ENCODE results near the gene PDE3A.
"Not testable (repeated sequence)": the region's sequence is repeated elsewhere in the genome, so short reads cannot be mapped to it uniquely, and the experiment has no call there.

PDE3A gene

DNA sequence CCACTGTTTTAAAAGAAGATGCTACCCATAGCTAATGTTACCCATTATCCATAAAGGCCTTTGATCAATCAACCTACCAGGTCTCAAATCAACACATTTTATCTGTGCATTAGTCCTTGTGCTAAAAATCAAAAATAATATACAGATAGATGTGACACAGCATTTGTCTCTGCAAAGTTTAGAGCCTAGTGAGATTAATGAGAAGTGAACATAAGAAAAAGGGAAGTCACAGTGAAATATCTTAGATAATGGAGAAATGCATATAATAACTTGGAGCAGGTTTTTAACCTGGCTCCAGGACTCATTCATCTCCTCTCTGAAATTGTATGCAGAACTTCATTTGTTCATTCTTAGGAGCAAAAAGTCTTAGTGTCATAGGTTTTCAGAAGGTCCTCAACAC is 7.2 kb downstream of the PDE3A start:
- H3K27me3 ChIP-seq (replicated peaks; ENCODE audit: control insufficient read depth, insufficient read depth, low read length), result no peaks in the 10 kb centered on the region

DNA sequence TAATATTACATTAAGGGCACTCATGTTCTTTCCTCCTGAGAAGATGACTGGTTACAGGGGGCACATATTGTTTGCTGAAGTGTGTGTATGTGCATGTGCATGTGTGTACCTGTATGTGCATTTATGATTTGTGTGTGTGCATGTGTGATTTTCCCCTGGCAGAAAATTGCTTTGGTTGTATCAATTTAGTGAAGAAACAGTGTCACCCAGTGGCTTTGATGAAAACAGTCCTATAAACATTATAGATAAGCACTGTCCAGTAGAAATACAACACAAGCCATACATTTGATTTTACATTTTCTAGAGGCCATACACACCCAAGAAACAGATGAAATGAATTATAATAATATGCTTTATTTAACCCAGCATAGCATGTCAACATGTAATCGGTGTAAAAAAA is 8.6 kb downstream of the PDE3A start:
- Histone ChIP-seq H3K27me3 (replicated peaks; ENCODE audit: control insufficient read depth, insufficient read depth, low read length) (no peaks in the 10 kb centered on the region), H3K4me3 (replicated peaks; ENCODE audit: low read depth, low read length) (no peak overlapping the region), H3K36me3 (ENCODE audit: control insufficient read depth, insufficient read depth, low read length) (no peaks in the 10 kb centered on the region)
- TF ChIP-seq, protein P1, sequence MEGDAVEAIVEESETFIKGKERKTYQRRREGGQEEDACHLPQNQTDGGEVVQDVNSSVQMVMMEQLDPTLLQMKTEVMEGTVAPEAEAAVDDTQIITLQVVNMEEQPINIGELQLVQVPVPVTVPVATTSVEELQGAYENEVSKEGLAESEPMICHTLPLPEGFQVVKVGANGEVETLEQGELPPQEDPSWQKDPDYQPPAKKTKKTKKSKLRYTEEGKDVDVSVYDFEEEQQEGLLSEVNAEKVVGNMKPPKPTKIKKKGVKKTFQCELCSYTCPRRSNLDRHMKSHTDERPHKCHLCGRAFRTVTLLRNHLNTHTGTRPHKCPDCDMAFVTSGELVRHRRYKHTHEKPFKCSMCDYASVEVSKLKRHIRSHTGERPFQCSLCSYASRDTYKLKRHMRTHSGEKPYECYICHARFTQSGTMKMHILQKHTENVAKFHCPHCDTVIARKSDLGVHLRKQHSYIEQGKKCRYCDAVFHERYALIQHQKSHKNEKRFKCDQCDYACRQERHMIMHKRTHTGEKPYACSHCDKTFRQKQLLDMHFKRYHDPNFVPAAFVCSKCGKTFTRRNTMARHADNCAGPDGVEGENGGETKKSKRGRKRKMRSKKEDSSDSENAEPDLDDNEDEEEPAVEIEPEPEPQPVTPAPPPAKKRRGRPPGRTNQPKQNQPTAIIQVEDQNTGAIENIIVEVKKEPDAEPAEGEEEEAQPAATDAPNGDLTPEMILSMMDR (IDR thresholded peaks at IDR 0.05; ENCODE audit: insufficient read depth, low read length, poor library complexity, severe bottlenecking), result peak; percentile 23
- DNase-seq (ENCODE audit: extremely low read depth, insufficient read length), result no peak

More for the DNA sequence above, 7.2 kb downstream of the PDE3A start:
- TF ChIP-seq, protein P1 (IDR thresholded peaks at IDR 0.05; ENCODE audit: insufficient read depth, low read length, poor library complexity, severe bottlenecking), result no peak
- no peaks in the 10 kb centered on the region for H3K36me3 ChIP-seq (ENCODE audit: control insufficient read depth, insufficient read depth, low read length)
- DNase-seq (ENCODE audit: extremely low read depth, insufficient read length), result no peak
- H3K4me3 ChIP-seq (replicated peaks; ENCODE audit: low read depth, low read length), result no peak overlapping the region

DNA sequence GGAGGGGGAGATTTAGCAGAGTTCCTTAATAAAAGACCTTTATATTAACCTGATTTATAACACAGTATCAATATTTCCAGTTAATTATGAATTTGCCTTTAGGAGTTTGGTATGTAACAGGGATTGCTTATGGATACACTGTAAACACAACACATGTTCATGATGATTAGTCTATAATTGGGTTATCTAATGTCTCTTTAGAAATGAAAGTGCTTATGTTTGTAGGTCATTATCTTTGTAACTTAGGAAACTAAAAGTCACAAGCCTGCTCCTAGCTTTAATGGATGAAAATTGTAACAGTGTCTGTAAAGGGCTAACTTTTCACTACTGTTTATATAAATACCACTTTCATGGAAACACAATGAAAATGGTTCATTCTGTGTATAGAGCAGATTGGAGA is 9.4 kb downstream of the PDE3A start:
- Histone ChIP-seq H3K4me3 (replicated peaks; ENCODE audit: low read depth, low read length) (no peak overlapping the region), H3K36me3 (ENCODE audit: control insufficient read depth, insufficient read depth, low read length) (no peaks in the 10 kb centered on the region), H3K27me3 (replicated peaks; ENCODE audit: control insufficient read depth, insufficient read depth, low read length) (no peaks in the 10 kb centered on the region)
- DNase-seq (ENCODE audit: extremely low read depth, insufficient read length), result no peak
- TF ChIP-seq, protein P1 (IDR thresholded peaks at IDR 0.05; ENCODE audit: insufficient read depth, low read length, poor library complexity, severe bottlenecking), result no peak

DNA sequence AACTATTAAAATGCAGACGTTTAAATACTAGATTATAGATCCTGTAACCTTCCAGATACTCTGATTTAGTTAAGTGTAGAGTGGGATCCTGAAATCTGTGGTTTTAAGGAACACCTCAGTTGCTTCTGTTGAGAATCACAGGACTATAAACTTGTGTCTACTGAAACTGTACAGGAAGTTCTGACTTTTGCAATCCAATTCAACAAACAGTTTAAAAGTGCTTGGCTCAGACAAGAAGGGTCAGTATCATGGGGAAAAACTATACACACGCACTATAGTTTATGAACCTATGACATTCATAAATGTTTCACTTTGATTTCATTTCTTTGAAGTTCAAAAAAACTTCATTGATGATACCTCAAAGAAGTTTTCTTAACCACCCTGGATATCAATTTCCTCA is 13.8 kb downstream of the PDE3A start:
- no peak for DNase-seq (ENCODE audit: extremely low read depth, insufficient read length)
- H3K4me3 ChIP-seq (replicated peaks; ENCODE audit: low read depth, low read length), result no peak overlapping the region
- TF ChIP-seq, protein P1 (IDR thresholded peaks at IDR 0.05; ENCODE audit: insufficient read depth, low read length, poor library complexity, severe bottlenecking), result no peak
- H3K27me3 ChIP-seq (replicated peaks; ENCODE audit: control insufficient read depth, insufficient read depth, low read length), result no peaks in the 10 kb centered on the region
- no peaks in the 10 kb centered on the region for H3K36me3 ChIP-seq (ENCODE audit: control insufficient read depth, insufficient read depth, low read length)

DNA sequence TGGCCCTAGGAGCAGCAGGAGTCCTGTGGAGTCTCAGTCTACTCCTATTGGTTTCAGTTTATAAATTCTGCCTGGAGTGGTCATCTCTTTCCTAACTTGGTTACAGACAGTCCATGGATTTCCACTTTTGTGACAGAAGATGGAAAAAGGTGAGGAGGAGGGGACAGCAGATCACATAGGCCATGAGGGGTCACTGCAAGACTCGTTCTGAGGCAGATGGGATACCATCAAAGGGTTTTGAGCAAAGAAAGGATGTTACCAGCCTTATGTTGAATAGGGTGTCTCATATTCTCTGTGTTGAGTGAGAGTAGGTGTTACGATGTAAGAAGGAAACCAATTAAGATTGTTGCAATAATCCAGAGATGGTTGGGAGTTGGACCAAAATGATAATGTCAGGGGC is 15.3 kb downstream of the PDE3A start:
- no peak for DNase-seq (ENCODE audit: extremely low read depth, insufficient read length)
- H3K4me3 ChIP-seq (replicated peaks; ENCODE audit: low read depth, low read length), result no peak overlapping the region
- TF ChIP-seq, protein P1 (IDR thresholded peaks at IDR 0.05; ENCODE audit: insufficient read depth, low read length, poor library complexity, severe bottlenecking), result no peak
- no peaks in the 10 kb centered on the region for H3K36me3 ChIP-seq (ENCODE audit: control insufficient read depth, insufficient read depth, low read length)
- no peaks in the 10 kb centered on the region for H3K27me3 ChIP-seq (replicated peaks; ENCODE audit: control insufficient read depth, insufficient read depth, low read length)

DNA sequence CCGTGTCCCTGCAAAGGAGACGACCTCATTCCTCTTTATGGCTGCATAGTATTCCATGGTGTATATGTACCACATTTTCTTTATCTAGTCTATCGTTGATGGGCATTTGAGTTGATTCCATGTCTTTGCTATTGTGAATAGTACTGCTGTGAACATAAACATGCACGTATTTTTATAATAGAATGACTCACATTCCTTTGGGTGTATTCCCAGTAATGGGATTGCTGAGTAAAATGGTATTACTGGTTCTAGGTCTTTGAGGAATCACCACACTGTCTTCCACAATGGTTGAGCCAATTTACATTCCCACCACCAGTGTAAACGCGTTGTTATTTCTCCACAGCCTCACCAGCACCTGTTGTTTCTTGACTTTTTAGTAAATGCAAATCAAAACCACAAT is 16.5 kb downstream of the PDE3A start:
- H3K27me3 ChIP-seq (replicated peaks; ENCODE audit: control insufficient read depth, insufficient read depth, low read length); DNase-seq (ENCODE audit: extremely low read depth, insufficient read length); H3K36me3 ChIP-seq (ENCODE audit: control insufficient read depth, insufficient read depth, low read length); H3K4me3 ChIP-seq (replicated peaks; ENCODE audit: low read depth, low read length): not testable (repeated sequence)
